Ovary (tissue), 3 donors: Measurements from ENCODE around the gene PAN3.

Experiments
- CTCF ChIP-seq, 3 donors: fragments of 450-650 bp in 2 of 3; fragments of 200-600 bp in 1 of 3; IDR thresholded peaks; one replicate each; pipeline versions ENCODE4 v1.5.1 to v1.8.0; 2016 to 2022; ENCODE audit warnings: antibody characterized with exemption in 3 of 3, mild to moderate bottlenecking in 1 of 3
- EP300 ChIP-seq: sonication (generic); formaldehyde crosslinking; IDR thresholded peaks from one replicate; pipeline ENCODE4 v1.6.1; 2017; ENCODE audit warnings: antibody characterized with exemption
- POLR2A ChIP-seq: fragments of 450-650 bp; IDR thresholded peaks from one replicate; pipeline ENCODE4 v1.6.1; 2017; ENCODE audit warnings: antibody characterized with exemption, mild to moderate bottlenecking, moderate library complexity
- donor health status: DM: no; HTN: no; CAD: no.

GRCh38 chr13:28301839-28302238, 163.5 kb downstream of the PAN3 start:
- TF ChIP-seq CTCF (IDR thresholded peaks at IDR 0.05) (no peak), EP300 (no peak), POLR2A (no peak)
